Gastrocnemius medialis (tissue), 4 donors: ENCODE measurements around the gene LACTBL1. TPM values are rescaled to one million over a fixed set of nuclear protein-coding genes. Genes with fewer than 3 reads are reported as not detected.

Experiments used
- ATAC-seq, 2 donors: fragments of 150-250 bp; one replicate each; pipeline ENCODE4 v1.9.1; 2016
- DNase-seq, 2 donors: peaks; one replicate each; pipeline ENCODE4 v3.0.0-alpha.2; 2019
- H3K27ac ChIP-seq, 4 donors: fragments of 200-600 bp; sonication (generic); 1 replicate in 1 of 4; 2 replicates in 3 of 4; pipeline ENCODE4 v1.5.1; 2016 to 2018; ENCODE audit warnings: mild to moderate bottlenecking in 2 of 4, moderate library complexity in 1 of 4
- H3K27me3 ChIP-seq, 3 donors: fragments of 200-600 bp; sonication (generic) in 2 of 3; 1 replicate in 1 of 3; 2 replicates in 2 of 3; pipeline versions ENCODE4 v1.5.1 to v1.6.0; 2016 to 2019; ENCODE audit warnings: mild to moderate bottlenecking in 1 of 3, moderate library complexity in 1 of 3
- H3K36me3 ChIP-seq, 2 donors: fragments of 200-600 bp; sonication (generic) in 1 of 2; one replicate each; pipeline ENCODE4 v1.5.1; 2017 to 2018
- H3K4me1 ChIP-seq, 2 donors: fragments of 200-600 bp; sonication (generic) in 1 of 2; one replicate each; pipeline ENCODE4 v1.5.1; 2016 to 2017; ENCODE audit warnings: mild to moderate bottlenecking in 2 of 2
- H3K4me3 ChIP-seq, 4 donors: fragments of 200-600 bp; sonication (generic) in 3 of 4; 1 replicate in 1 of 4; 2 replicates in 3 of 4; pipeline ENCODE4 v1.5.1; 2016 to 2019; ENCODE audit warnings: mild to moderate bottlenecking in 2 of 4
- H3K9me3 ChIP-seq, 3 donors: fragments of 200-600 bp; sonication (generic) in 2 of 3; 1 replicate in 1 of 3; 2 replicates in 2 of 3; pipeline ENCODE4 v1.5.1; 2016 to 2019
- POLR2A ChIP-seq, 2 donors: fragments of 450-650 bp; IDR thresholded peaks; one replicate each; pipeline ENCODE4 v1.6.1; 2017; ENCODE audit warnings: antibody characterized with exemption in 2 of 2, mild to moderate bottlenecking in 2 of 2, moderate library complexity in 2 of 2
- in situ Hi-C, 4 donors: fragments of 200-750 bp; cut with MboI; loops; one replicate each; pipeline versions ENCODE4 v1.15.0 to v1.8.0; 2017; ENCODE audit warnings: low sequenced_read_pairs in 4 of 4
- intact Hi-C: fragments of 100-400 bp; cut with DNase I; formaldehyde crosslinking; loops from one replicate; pipeline ENCODE4 v1.15.1; 2023; ENCODE audit warnings: low total_unique reads
- total RNA-seq, 4 donors: library from RNA; depleted of rRNA; stranded (reverse); fragments of >200 nt; gene quantifications; one replicate each; pipeline versions ENCODE4 v1.1.0 to v1.2.3, GENCODE V29; 2016
- TF ChIP-seq, protein P1 (sequence below), 5 experiments: fragments of 450-650 bp in 3 of 5; fragments of 200-600 bp in 2 of 5; sonication (generic) in 2 of 5; IDR thresholded peaks in 4 of 5; conservative IDR thresholded peaks in 1 of 5; 1 replicate in 4 of 5; 2 replicates in 1 of 5; pipeline ENCODE4 v1.5.1; 2016 to 2019; ENCODE audit warnings: antibody characterized with exemption in 5 of 5, mild to moderate bottlenecking in 3 of 5, moderate library complexity in 3 of 5

The LACTBL1 gene
- total RNA-seq, 4 donors from 2014 or later, result not detected

DNA sequence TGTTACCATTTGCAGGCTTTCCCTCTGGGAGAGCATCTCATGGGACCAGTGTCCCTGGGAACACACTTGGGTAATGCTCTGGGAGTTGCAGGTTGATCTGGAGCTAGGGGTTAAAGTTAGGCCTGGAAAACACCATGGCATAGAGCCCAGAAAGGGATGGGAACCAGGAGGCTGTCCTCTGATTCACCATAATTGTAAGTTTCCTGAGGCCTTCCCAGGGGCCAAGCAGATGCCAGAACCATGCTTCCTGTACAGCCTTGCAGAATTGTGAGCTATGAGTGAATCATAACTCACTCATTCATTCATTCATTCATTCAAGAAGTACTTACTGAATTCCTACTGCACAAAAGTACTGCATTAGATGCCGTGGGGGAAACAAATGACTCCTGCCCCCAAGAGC, 50.0 kb downstream of the LACTBL1 start:
- ATAC-seq (no peak), DNase-seq (no peak)
- peaks cover 4 to 17% (median 4%) of the 10 kb centered on the region in 3 donors for H3K27me3 ChIP-seq
- no peak overlapping the region for H3K4me3 ChIP-seq
- TF ChIP-seq, protein P1, sequence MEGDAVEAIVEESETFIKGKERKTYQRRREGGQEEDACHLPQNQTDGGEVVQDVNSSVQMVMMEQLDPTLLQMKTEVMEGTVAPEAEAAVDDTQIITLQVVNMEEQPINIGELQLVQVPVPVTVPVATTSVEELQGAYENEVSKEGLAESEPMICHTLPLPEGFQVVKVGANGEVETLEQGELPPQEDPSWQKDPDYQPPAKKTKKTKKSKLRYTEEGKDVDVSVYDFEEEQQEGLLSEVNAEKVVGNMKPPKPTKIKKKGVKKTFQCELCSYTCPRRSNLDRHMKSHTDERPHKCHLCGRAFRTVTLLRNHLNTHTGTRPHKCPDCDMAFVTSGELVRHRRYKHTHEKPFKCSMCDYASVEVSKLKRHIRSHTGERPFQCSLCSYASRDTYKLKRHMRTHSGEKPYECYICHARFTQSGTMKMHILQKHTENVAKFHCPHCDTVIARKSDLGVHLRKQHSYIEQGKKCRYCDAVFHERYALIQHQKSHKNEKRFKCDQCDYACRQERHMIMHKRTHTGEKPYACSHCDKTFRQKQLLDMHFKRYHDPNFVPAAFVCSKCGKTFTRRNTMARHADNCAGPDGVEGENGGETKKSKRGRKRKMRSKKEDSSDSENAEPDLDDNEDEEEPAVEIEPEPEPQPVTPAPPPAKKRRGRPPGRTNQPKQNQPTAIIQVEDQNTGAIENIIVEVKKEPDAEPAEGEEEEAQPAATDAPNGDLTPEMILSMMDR (IDR thresholded peaks at IDR 0.05 in 4 of 5, conservative IDR thresholded peaks at IDR 0.05 in 1 of 5), result no peak
- TF ChIP-seq POLR2A (IDR thresholded peaks at IDR 0.05), result no peak
- no peak overlapping the region for H3K27ac ChIP-seq
- H3K4me1 ChIP-seq, result no peaks in the 10 kb centered on the region
- intact Hi-C loops, result no loop called here
- no peaks in the 10 kb centered on the region for H3K9me3 ChIP-seq
- H3K36me3 ChIP-seq, result no peaks in the 10 kb centered on the region
- in situ Hi-C loops, result no loop called here

DNA sequence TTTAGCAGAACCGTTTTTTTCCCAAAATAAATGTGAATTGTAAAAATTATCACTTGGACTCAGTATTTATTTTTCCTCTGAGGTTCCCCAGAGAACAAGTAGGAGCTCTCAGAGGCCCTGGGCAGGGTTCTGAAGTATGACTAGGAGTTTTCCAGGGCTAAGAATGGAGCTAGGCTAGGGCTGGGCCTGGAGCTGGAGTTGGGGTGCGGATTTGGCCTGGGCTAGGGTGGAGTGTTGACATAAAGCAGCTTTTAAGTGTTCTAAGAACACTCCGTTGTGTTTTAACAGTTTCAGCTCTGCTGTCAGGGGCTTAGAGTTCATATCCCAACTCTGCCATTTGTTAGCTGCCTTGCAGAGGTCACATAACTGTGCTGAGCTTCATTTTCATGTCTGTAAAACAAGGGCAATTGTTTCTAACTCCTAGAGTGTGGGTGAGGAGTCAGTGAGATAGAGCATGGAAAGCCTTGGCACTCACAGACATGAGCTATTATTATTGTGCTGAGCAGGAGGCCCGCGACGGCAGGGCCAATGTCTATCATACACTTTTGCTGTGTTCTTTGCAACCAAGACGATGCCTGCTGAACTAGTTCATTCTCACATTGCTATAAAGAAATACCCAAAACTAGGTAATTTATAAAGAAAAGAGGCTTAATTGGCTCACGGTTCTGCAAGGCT, 51.1 kb downstream of the LACTBL1 start:
- intact Hi-C loops, result no loop called here
- no peak overlapping the region for H3K27ac ChIP-seq

DNA sequence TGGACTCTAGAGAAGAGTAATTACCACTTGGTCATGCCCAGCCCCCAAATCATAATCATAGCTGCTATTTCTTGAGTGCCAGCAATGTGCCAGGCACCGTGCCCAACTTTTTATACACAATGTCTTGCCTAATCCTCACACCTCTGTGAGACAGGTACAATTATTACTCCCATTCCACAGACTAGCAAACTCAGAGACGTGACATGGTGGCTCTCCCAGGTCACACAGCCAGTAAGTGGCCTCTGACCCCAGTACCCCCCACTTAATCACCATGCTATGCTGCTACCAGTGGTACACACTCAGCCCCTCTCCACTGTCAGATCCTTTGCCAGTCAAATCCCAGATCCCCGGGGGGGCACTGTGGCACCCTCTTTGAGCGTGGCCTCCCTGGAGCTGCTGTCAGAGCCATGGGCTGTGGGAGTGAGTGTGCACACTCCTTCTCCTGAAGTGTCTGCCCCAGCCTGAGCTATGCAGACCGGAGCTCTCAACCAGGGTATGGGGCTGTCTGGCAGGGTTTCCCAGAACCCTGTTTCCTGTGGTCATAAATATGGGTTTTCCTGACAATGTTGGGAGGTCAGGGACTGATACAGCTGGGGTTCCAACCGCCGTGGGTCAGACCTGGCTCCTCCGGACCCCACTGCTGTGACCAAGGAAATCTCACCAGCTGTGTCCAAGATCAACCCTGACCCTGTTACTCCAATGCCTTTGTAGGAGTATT, 51.8 kb downstream of the LACTBL1 start:
- Histone ChIP-seq H3K4me1 (no peaks in the 10 kb centered on the region), H3K36me3 (no peaks in the 10 kb centered on the region), H3K27ac (no peak overlapping the region), H3K4me3 (no peak overlapping the region), H3K9me3 (no peaks in the 10 kb centered on the region), H3K27me3 (peaks cover 0 to 11% (median 8%) of the 10 kb centered on the region in 3 donors)
- no peak for TF ChIP-seq POLR2A (IDR thresholded peaks at IDR 0.05)
- TF ChIP-seq, protein P1 (IDR thresholded peaks at IDR 0.05 in 4 of 5, conservative IDR thresholded peaks at IDR 0.05 in 1 of 5), result no peak
- ATAC-seq (no peak), DNase-seq (no peak)
- in situ Hi-C loops, result no loop called here
- intact Hi-C loops, result no loop called here

More for the DNA sequence above, 51.1 kb downstream of the LACTBL1 start:
- DNase-seq, result no peak
- no peak overlapping the region for H3K4me3 ChIP-seq
- peaks cover 0 to 14% (median 4%) of the 10 kb centered on the region in 3 donors for H3K27me3 ChIP-seq
- no peaks in the 10 kb centered on the region for H3K9me3 ChIP-seq
- TF ChIP-seq, protein P1 (IDR thresholded peaks at IDR 0.05 in 4 of 5, conservative IDR thresholded peaks at IDR 0.05 in 1 of 5), result no peak
- TF ChIP-seq POLR2A (IDR thresholded peaks at IDR 0.05), result no peak
- in situ Hi-C loops, result no loop called here
- ATAC-seq, result no peak
- H3K4me1 ChIP-seq, result no peaks in the 10 kb centered on the region
- H3K36me3 ChIP-seq, result no peaks in the 10 kb centered on the region

DNA sequence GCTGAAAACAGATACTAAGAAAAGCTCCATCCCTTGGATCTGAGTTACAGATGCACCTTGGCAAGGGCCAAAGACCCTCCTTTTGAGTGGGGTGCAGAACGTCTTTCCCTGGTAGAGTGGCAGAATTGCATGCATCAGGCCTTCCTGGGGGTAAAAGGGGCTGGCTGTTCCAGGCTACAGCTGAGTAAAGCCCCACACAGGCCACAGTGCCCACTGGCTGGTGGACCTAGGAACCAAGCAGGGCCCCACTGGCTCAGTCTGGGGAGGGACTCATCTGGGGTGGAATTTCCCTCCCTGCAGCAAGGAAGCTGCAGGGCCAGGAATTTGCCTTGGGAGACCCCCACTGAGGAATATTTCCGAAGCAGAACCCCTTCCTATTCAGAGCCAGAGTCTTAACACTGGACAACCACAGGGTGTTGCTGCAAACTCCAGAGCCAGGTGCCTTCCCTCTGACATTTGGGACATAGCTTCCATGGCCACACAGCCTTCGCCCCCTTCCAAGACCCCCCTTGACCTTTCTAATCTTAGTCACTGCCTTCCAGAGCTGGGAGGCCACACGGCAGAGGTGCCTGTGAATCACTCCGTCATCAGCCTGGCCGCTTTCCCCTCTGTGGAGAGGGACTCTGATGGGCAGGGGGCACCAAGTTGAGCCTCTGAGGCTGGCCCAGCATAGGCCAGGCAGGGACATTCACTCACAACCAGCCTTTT, 52.5 kb downstream of the LACTBL1 start:
- in situ Hi-C loops (no loop called here), intact Hi-C loops (no loop called here)
- Histone ChIP-seq H3K36me3 (no peaks in the 10 kb centered on the region), H3K27me3 (peaks cover 0 to 4% (median 4%) of the 10 kb centered on the region in 3 donors), H3K9me3 (no peaks in the 10 kb centered on the region), H3K27ac (no peak overlapping the region), H3K4me1 (no peaks in the 10 kb centered on the region), H3K4me3 (no peak overlapping the region)
- ATAC-seq (no peak), DNase-seq (no peak)
- TF ChIP-seq POLR2A (IDR thresholded peaks at IDR 0.05), result no peak
- TF ChIP-seq, protein P1 (IDR thresholded peaks at IDR 0.05 in 4 of 5, conservative IDR thresholded peaks at IDR 0.05 in 1 of 5), result no peak
